Adrenal gland (tissue), 12 donors: Measurements from ENCODE around the gene ATE1. TPM values are rescaled to one million over a fixed set of nuclear protein-coding genes. Genes with fewer than 3 reads are reported as not detected.

Experiments used
- DNase-seq, 7 donors: peaks; one replicate each; pipeline ENCODE4 v3.0.0-alpha.2; 2019 to 2020
- H3K27ac ChIP-seq, 5 donors: fragments of 200-600 bp; sonication (generic) in 4 of 5; 1 replicate in 3 of 5; 2 replicates in 2 of 5; pipeline versions ENCODE4 v1.5.1 to v1.8.0; 2016 to 2020; ENCODE audit warnings: mild to moderate bottlenecking in 1 of 5
- H3K27me3 ChIP-seq: fragments of 200-600 bp; 2 replicates; pipeline ENCODE4 v1.8.0; 2021
- H3K36me3 ChIP-seq, 2 donors: fragments of 200-600 bp; replicated peaks in 1 of 2; 1 replicate in 1 of 2; 2 replicates in 1 of 2; pipeline versions ENCODE4 v1.5.1 to v1.8.0; 2018 to 2022
- H3K4me1 ChIP-seq, 2 donors: fragments of 200-600 bp; replicated peaks in 1 of 2; 1 replicate in 1 of 2; 2 replicates in 1 of 2; pipeline versions ENCODE4 v1.5.1 to v1.8.0; 2018 to 2021
- H3K4me3 ChIP-seq, 4 donors: fragments of 200-600 bp; sonication (generic) in 3 of 4; one replicate each; pipeline ENCODE4 v1.5.1; 2016 to 2018
- H3K9me3 ChIP-seq, 3 donors: fragments of 200-600 bp; sonication (generic) in 1 of 3; replicated peaks in 1 of 3; 1 replicate in 2 of 3; 2 replicates in 1 of 3; pipeline versions ENCODE4 v1.5.1 to v1.8.0; 2016 to 2021
- CTCF ChIP-seq, 6 experiments: fragments of 450-650 bp in 4 of 6; fragments of 200-600 bp in 2 of 6; sonication (generic) in 1 of 6; IDR thresholded peaks; 1 replicate in 5 of 6; 2 replicates in 1 of 6; pipeline versions ENCODE4 v1.5.1 to v1.8.0; 2016 to 2021; ENCODE audit warnings: antibody characterized with exemption in 6 of 6, mild to moderate bottlenecking in 2 of 6, moderate library complexity in 1 of 6
- POLR2A ChIP-seq, 2 donors: fragments of 450-650 bp; IDR thresholded peaks; one replicate each; pipeline ENCODE4 v1.6.1; 2017; ENCODE audit warnings: antibody characterized with exemption in 2 of 2, mild to moderate bottlenecking in 2 of 2, moderate library complexity in 1 of 2
- WGBS, 4 donors: extraction: QIAGEN DNeasy Blood & Tissue Kit in 2 of 4; methylation state at CpG; one replicate each; pipeline versions ENCODE4 v1.1.5 to v1.1.7; 2013 to 2017; 5-methylcytosine and 5-hydroxymethylcytosine counted together
- intact Hi-C, 2 donors: fragments of 100-400 bp; cut with DNase I; formaldehyde crosslinking; loops; one replicate each; pipeline versions ENCODE4 v1.14.1 to v1.15.0; 2022 to 2023
- polyA plus RNA-seq, 3 donors: library from polyadenylated mRNA; stranded (reverse); fragments of 200-250 nt in 2 of 3; fragments of 350-450 nt in 1 of 3; fragmentation: Illumina TruSeq in 1 of 3; extraction: RNeasy Lipid Tissue Mini Kit (QIAGEN cat#74804) in 1 of 3; gene quantifications; one replicate each; pipeline ENCODE4 v1.2.3, GENCODE V29; 2013 to 2014
- total RNA-seq, 9 donors: library from RNA; depleted of rRNA in 4 of 9; stranded (reverse); fragments of >200 nt in 4 of 9; fragments of 120-200 nt in 1 of 9; fragmentation: NEBNext Ultra II Directional in 1 of 9; extraction: Animal tissue kit (Norgen Biotek cat#: 25700) in 1 of 9; gene quantifications; one replicate each; pipeline versions ENCODE4 v1.1.0 to v1.2.4, GENCODE V29; 2013 to 2023
- donor health status: healthy with polysubstance abuse.
- donor health status: Bipolar disorder and iron deficiency.
- donor health status: DM: yes; HTN: yes; CAD: no.
- donor health status: DM: no; HTN: no; CAD: no.
- donor health status: DM: no; HTN: no; CAD: no.
- donor health status: DM: yes; HTN: yes; CAD: no.

The ATE1 gene
- total and polyA plus RNA-seq, 12 donors: 4.2 to 53.7 (median 31.9) TPM

- TF ChIP-seq CTCF (IDR thresholded peaks at IDR 0.05) (no peak), POLR2A (IDR thresholded peaks at IDR 0.05) (no peak)
- Histone ChIP-seq H3K27me3 (peaks cover 3% of the 10 kb centered on the region), H3K4me1 (no peaks in the 10 kb centered on the region), H3K36me3 (no peaks in the 10 kb centered on the region), H3K4me3 (no peak overlapping the region), H3K27ac (no peak overlapping the region), H3K9me3 (no peaks in the 10 kb centered on the region)
- 66 to 79% (median 73%) methylated on average over 8 to 9 of the region's 9 CpGs for WGBS, 4 donors
- intact Hi-C loops: no loop called here
- DNase-seq: no peak
Measured at GRCh38 chr10:121710207-121710606, 217.6 kb downstream of the ATE1 start.

- H3K4me3 ChIP-seq: no peak overlapping the region
- intact Hi-C loops: no loop called here
- TF ChIP-seq CTCF (IDR thresholded peaks at IDR 0.05) (no peak), POLR2A (IDR thresholded peaks at IDR 0.05) (no peak)
- H3K9me3 ChIP-seq: no peaks in the 10 kb centered on the region
- H3K36me3 ChIP-seq: no peaks in the 10 kb centered on the region
- no peaks in the 10 kb centered on the region for H3K4me1 ChIP-seq
- H3K27me3 ChIP-seq: peaks cover 3% of the 10 kb centered on the region
- WGBS, 4 donors: 66 to 76% (median 73%) methylated on average over 9 of the region's 9 CpGs
- DNase-seq: no peak
- no peak overlapping the region for H3K27ac ChIP-seq
Measured at GRCh38 chr10:121709675-121710073, 218.2 kb downstream of the ATE1 start.

- H3K4me3 ChIP-seq: no peak overlapping the region
- no peaks in the 10 kb centered on the region for H3K36me3 ChIP-seq
- H3K9me3 ChIP-seq: no peaks in the 10 kb centered on the region
- WGBS, 4 donors: 70 to 74% (median 72%) methylated on average over 14 to 15 of the region's 15 CpGs
- TF ChIP-seq CTCF (IDR thresholded peaks at IDR 0.05) (no peak), POLR2A (IDR thresholded peaks at IDR 0.05) (no peak)
- intact Hi-C loops: no loop called here
- H3K4me1 ChIP-seq: no peaks in the 10 kb centered on the region
- H3K27ac ChIP-seq: no peak overlapping the region
- H3K27me3 ChIP-seq: peaks cover 3% of the 10 kb centered on the region
- no peak for DNase-seq
Measured at GRCh38 chr10:121708728-121709674, 218.8 kb downstream of the ATE1 start.

DNA sequence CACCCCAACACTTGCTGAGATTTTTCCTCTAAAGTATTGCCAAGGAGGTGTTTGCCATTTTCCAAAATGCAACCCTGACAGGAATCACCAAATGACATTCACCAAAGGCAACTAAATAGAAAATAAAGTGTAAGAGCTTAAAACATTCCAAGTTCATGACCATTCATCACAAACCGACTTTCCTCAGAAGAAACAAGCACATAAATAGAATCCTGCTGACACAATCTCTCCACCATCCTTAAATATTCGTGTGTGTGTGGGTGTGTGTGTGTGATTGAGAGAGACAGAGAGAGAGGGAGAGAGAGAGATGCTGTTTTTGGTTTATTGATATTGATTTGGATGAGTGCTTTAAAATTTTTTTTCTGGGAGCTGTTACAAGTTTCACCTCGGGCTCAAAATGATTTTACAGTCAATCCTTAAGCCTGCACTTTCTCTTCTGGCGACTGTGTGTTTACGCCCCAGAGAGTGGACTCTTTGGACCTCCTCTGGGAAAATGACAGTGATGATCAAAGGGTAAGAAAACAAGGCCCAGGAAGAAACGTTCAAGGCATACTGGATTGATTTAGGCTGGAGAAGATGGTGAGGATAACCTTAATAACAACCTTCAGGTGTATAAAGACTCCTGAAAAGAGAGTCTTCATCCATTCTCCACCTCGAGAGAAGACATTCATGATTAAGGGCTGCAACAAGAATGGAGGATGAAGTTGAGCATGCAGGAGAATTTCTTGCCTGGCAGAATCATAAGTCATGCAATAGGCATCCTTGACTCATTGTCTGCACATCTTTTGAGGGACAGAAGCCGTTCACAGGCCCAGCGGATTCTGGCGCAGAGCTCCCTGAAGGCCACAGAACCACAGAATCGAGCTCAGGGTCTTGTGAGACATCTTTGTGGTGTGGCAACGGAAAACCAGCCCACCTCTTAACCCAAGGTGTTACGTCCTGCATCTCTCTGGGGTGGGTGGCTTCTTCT is 225.2 kb downstream of the ATE1 start:
- no peaks in the 10 kb centered on the region for H3K4me1 ChIP-seq
- H3K27me3 ChIP-seq: no peaks in the 10 kb centered on the region
- no peak for DNase-seq
- intact Hi-C loops: no loop called here
- no peak overlapping the region for H3K27ac ChIP-seq
- H3K4me3 ChIP-seq: no peak overlapping the region
- TF ChIP-seq CTCF (IDR thresholded peaks at IDR 0.05) (no peak), POLR2A (IDR thresholded peaks at IDR 0.05) (no peak)
- H3K36me3 ChIP-seq: no peaks in the 10 kb centered on the region
- WGBS, 4 donors: 59 to 68% (median 62%) methylated on average over 13 of the region's 13 CpGs
- no peaks in the 10 kb centered on the region for H3K9me3 ChIP-seq
